HG03457 (cell line): ENCODE measurements around the gene OBI1.

Experiments
- ATAC-seq: cut with Tn5 transposase; IDR thresholded peaks from one replicate; pipeline ENCODE4 v1.9.1; 2021; ENCODE audit warnings: moderate number of reproducible peaks; ENCODE audit not compliant: unreplicated experiment

Gene OBI1

DNA sequence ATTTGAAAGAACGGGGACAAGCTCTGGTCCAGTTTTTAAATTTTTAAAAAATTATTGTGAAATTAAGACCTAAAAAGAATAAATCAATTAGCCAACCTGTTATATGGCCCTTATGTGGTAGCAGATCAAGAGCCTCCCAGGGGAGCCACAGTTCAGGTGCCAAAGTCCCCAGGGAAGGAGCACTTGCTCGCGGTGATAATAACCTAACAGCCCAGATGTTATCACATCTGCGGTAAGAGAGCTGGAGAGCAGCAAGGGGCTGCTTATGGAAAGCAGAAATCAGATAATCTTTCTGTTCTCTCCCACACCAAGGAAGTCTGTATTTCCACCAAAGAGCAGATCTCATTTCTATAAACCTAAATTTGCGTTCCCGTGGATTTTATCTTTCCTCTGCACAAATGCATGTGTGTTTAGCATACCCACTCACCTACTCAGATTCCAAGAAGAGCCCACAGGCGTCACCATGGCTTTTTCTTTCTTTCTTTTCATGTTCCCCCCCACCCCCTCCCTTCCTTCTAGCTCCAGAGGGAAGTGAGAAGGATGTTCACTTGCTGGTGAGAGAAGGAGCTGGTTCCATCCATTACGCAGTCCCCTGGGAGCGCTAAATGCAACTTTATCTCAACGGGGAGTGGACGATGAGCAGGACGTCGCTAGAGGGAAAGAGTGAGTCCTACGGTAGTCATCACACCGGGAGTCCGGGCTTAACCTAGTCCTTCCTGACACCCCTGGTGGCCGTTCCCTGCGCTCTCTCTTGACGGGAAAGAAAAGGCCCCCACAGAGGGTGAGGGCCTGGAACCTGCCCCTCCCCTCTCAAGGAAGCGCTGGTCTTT, 54.0 kb downstream of the OBI1 start:
- ATAC-seq, result no peak

DNA sequence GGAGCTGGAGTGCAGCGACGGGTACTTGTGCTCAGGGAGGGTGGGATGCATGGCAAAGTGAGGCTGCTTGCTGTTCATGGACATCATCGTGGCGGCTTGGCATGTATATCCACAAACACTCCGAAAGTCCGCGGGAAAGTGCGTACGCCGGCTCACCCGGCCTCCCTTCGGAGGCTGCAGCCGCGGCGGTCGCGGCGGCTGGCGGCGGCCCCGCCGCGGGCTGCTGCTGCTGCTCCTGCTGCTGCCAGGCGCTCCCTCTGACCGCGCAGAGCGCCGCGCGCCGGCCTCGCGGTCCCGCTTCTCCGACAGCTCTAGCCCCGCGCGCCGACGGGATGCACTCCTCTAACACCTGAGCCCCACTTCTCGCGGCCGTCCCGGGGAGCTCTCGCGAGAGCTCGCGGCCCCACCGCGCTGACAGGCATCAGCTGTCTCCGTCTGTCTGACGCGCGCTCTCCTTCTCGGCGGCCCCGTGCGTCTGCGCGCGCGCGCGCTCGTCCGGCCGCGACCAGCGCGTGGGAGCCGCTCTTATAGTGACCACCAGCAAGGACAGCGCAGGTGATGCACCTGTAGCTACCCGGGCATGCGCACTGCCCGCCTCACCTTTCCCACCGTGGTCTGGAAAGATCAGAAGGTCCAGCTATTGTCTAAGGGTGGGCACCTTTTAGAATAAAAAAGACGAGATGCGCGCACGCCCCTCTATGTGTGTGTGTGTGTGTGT, 55.6 kb downstream of the OBI1 start, which contains the start of gene POU4F1:
TSS of gene POU4F1 (minus strand) at position 313 of the 718 bp plus-strand sequence. CDS start at position 87, 226 bp downstream.
- peak; percentile 87 for ATAC-seq

DNA sequence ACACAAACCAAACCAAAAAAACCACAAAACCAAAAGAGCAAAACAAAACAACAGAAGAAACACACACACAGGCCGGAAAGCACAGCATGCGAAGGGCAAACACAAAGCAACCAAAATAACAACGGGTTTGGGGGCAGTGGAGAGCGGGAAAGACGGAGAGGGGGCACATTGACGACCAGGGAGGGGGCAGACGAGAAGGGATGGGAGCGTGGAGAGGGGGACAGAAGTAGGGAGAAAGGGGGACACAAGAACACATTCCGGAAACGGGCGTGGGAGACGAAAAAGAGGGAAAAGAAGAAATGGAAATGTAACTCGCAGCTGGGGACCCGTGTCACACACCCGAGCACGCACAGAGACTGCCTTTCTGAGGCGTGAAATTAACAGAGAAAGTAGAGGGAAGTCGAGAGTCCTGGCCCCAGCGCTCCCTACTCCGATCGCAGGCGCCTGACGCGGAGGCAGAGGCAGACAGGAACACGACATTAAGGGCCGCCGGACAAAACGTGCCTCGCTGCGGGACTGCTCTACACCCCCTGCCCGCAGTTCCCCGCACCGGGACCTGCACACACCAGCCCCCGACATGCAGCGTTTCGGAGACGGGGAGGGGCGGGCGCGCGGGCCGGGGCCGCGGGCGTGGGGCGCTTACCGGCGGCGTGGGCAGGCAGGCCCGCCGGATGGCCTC, 56.3 kb downstream of the OBI1 start:
- ATAC-seq, result peak; percentile 25

DNA sequence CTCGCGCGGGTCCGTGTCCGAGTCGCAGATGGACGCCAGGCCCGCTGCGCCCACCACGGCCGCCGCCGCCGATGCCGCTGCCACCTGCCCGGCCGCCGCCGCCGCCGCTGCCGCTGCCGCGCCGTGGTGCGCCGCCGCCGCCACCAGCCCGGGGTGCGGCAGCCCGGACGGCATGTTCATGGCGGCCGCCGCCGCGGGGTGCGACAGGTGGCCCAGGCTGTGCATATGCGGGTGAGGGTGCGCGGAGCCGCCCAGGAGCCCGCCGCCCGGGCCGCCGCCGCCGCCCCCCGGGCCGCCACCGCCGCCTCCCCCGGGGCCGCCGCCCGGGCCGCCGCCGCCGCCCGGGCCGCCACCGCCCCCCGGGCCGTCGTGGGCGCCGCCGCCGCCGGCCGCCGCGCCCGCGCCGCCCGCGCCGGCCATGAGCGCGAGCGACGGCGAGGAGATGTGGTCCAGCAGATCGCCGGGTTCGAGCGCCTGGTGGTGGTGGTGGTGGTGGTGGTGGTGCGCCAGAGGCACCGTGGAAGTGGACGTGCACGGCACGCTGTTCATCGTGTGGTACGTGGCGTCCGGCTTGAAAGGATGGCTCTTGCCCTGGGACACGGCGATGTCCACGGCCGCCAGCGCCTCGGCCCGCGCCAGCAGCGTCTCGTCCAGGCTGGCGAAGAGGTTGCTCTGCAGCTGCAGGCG, 56.9 kb downstream of the OBI1 start:
- ATAC-seq, result no peak

DNA sequence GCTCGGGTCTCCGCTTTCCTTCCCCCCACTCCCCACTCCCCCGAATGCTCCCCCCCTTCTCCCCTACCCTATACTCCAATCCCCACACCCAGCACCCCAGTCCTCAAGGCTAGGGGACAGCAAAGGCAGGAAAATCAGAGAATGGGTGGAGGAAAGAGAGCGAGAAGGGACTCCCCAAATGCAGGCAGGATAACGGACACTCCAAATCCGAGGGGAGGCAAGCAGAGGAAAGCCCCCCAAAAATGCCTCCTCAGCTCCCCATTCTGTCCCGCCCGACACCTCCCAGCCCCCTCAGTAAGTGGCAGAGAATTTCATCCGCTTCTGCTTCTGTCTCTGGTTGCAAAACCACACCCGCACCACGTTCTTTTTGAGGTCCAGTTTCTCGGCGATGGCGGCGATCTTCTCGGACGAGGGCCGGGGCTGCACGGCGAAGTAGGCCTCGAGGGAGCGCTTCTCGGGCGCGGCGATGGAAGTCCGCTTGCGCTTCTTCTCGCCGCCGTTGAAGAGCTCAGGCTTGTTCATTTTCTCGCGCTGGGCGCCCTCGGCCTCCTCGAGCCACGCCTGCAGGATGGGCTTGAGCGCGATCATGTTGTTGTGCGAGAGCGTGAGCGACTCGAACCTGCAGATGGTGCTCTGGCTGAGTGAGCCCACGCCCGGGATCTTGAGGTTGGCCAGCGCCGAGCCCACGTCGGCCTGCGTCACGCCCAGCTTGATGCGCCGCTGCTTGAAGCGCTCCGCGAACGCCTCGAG, 57.7 kb downstream of the OBI1 start:
- no peak for ATAC-seq

DNA sequence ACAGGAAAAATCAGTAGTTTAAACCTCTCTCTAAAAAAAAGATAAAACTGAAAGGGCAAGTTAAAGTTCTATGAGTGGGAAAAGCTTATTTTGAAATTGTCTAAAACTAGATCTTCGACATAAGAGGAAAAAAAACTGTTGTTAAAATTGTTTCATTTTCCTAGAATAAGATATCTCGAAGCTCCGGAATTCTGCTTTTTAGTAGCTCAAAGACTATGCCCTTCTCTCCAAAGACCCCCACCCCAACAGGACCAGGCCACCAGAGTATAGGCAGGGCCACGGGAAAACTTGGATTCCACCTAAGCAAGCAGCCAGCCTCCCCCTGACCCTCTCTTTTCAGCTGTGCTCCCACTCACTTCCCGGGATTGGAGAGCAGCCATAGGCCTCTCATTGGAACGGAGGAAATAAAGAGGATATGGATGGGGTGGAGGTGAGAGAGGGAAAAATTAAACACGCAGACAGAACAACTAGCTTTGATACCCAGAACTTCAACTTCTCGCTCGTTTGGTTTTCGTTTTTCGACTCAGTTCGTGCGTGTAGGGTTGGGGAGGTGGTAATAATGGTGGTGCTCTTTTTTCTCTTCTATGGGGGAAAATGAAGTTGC, 58.6 kb downstream of the OBI1 start:
- no peak for ATAC-seq

DNA sequence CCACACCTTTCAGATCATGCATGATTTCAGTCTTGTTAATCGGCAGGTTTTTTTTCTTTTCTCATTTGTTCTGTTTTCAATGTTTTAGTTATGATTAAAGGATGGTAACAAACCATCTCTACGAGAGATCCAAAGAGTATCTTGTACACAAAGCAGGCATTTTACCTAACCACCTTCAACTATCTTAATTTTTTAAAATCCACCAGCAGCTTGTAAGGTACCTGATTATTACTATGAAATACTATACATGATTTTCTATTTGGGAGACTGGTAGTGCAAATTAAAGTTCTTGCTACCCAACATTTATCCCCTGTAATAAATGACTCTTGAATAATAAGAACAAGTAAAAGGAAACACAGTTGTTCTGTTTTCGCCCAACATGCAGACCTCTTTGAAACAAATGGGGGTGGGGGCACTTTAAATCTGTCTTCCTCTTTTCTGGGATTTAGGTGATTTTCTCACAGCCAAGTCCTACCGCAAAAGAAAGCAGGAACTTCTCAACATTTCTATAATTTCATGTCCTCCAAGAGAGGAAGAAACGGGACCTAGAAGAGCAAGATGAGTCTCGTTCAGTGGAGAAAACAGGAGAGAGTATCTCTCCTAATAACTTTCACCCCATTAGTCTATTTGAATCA, 59.2 kb downstream of the OBI1 start:
- ATAC-seq, result no peak

DNA sequence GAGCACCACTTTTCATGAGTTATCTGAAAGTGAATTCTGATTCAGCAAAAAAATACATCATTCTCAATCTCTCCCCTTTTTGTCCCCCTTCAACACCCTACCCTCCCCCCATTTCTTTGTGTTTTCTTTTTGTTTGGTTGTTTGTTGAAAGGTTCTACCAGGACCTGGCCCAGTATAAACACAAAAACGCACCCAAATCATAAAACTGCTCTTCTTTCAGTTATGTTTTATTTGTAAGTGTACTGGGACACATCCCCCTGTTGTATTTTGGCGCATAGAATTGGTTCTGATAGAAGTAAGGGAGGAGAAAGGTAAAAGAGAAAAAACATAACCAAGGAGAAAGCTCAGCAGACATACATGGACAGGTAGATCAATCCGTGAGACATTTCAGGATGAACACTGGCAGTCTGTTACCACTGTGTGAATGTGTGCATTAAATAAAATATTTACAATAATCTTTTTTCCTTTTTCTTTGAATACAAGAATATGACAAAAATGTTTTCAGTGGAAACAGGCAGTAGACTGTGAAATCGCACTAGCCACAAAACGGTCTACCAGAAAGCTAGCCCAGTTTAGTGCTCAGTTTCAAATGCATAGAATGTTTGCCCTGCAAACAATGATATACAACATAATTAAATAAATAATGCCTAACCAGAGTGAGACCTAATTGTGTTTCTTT, 59.9 kb downstream of the OBI1 start:
- ATAC-seq, result no peak

DNA sequence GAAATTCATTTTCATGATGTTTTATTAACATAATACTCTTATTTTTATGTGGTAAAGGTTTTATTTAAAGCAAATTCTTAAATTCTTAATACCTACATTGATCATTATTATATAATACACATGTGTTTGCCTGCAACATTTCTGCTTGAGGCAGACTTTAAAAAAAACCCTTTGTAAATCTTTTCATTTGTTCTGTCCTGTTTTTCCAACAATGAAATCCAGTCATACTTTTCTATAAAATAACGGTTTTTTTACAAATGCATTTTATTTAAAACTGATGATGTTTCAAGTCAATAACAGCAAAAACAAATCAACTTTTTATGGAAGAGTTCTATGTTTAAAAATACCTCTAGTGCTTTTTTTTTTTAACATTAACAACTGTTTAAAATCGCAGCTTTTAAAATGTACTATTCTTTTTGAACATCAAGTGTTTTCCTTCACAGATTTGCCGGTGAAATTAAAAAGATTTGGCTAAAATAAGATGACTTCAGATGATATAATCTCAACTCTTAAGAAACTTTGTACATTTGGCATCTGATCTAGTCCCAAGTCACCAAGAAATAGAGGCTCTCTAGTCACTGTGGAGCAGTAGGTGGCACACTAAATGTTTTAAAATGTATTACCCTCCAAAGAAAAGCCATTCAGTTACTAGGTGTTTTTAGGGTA, 60.7 kb downstream of the OBI1 start:
- no peak for ATAC-seq

DNA sequence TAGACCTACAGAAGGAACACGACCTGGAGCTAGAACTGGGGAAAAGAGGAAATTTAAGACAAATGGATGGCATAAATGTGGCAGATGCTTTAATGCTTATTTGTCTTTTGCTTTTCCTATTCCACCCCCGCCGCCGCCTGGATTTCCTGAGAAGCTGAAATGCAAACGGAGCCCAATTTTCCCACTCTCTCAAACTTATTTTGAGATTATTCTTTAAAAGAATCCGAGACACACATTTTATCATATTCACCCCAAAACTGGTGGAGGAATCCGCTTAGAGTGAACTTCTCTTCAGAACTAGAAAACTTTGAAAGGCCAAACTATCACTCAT, 61.4 kb downstream of the OBI1 start:
- no peak for ATAC-seq

DNA sequence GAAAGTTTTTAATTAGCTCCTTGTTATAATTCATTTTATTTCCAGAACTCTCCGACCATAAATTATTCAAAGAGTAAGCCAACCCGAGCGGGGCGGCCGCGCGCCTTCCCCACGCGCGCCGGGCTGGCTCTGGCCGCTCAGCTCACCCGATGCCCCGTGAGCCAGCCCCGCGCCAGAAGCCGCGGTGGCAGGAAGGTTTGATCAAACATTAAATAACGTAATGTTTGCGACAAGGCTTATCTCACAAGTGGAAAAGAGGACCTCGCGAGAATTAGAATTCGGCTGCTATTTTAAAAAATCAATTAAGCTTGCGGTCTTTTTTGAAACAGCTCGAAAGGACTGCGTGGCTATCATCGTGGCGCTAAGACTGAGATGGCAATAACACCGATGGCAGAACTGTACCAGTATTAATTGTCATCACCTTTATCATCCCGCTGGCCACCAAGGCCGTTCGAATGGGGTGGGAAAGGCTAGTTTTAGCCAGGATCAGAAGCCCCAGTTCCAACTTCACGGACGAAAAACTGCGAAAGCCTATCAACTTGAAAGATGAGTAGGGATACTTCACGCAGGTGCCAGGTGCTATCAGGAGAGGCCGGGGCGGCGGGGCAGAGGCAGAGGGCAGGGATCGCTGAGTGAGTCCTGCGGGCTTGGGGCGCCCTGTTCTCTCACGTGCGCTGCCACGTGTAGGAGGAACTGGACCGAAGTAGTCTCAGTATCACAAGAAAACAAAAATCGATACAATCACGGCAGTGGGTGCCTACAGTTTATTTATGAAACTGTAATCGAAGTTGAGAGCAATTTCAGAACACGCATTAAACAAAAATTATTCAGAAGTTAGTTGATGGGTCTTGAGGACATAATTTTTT, 62.0 kb downstream of the OBI1 start:
- ATAC-seq, result no peak

DNA sequence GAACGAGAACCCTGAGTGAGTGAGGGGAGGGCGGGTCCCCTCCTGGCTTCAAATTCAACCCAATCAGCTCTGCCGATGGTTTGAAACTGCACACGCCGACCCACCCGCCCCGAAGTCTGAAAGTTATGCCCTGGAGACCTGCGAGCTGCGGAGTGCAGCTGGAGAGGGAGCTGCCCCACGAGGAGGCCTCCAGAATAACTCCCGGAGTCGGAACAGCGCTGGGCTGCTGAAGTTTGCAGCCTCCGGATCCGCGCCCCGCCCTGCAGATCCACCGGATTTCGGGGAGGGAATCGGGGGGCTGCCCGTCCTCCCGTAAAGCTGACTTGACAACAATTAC, 62.6 kb downstream of the OBI1 start:
- no peak for ATAC-seq

DNA sequence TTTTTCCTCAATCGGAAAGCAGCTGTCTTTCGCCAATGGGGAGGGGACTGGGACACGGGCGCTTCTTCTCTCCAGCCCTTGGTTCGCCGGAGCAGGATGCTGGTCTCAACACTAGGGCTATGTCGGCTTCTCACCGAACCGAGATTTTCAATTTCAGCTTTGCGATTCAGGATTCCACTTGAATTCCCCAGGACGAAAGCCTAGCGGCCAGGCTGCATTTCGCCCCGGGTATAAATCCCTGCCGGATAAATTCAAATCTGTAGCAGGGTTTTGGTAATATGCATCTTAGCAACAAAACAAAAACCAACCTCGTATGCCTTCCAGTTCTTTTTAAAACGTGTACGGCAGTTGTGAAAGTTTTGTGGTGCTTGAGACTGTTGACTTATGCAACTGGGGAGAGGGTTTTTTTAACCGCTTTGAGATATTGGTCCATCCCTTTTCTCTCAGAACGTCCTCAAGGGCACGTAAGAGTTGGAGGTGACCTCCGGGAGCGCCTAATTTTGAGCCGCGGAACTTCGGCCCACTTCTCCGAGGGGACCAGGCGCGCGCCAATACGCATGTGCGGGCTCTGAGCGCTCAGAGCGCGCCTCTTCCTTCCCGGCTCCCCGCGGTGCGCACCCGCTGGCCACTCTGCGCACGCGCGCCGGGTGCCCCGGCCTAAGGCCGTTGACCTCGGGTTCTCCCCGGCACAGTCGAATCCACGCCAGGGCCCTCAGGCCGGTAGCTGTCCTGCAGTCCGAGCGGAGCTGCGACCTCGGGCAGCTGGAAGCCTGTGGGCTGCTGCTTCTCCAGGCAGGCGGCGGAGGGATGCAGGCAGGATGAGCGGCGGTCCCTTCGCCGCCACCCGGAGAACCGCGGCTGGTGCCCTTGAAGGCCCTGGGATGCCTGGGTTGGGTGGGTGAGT, 63.2 kb downstream of the OBI1 start:
- no peak for ATAC-seq

DNA sequence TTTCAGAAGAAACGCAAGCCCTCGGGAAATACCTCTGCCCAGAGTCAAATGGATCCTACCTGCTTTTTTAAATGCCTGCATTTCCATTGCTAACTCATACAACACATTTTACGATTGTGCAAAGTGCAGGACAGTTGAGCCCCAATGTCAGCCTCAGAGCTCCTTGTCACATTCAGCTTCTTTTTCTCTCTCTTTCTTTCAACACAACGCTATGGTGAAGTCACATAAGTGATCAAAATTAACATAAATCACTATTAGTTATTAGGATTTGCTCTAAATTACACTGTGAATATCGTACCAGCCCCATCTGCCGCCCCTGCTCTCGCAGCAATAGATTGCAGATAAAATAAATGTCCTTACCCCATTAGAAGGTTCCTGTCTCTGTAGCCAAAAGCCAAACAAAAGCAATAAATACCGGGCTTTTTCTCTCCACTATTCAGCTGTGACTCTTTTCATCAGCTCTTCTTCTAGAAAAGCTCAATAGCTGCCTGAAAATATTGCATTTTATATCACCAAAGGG, 64.4 kb downstream of the OBI1 start:
- no peak for ATAC-seq

DNA sequence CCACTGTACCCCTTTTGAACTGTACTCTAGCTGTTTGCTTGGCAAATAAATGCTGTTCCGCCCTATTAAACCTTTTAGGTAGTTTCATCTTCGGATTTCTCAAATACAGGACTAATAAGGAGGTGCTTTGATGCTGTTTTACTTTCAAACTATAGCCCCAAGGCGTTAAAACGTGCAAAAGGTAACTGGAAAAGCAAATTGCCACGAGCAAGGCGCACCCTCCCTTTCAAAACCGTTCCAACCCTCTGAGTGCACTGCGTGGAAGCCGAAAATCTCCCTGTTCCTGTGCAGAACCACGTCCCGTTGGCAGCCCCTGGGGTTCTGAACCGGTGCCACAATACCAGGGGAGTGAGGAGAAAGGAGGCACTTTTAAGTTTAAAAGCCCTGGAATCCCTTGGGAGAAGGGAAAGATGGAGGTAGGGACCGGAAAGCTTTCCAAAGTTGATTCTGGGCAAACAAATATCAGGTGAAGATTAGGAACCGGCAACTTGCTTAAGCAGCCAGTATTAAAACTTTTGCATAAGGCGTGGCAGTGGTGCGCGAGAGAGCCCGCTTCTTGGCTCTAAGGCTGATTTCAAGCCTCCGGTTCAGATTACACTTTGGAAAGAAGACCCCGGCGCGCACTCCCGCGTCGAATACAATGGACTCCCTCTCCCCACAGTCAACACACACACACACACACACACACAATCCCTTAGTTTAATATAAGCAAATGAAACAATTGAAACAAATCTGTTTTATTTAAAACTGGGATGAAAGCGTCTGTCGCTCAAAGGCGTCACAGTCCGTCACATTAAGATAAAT, 65.1 kb downstream of the OBI1 start:
- no peak for ATAC-seq

DNA sequence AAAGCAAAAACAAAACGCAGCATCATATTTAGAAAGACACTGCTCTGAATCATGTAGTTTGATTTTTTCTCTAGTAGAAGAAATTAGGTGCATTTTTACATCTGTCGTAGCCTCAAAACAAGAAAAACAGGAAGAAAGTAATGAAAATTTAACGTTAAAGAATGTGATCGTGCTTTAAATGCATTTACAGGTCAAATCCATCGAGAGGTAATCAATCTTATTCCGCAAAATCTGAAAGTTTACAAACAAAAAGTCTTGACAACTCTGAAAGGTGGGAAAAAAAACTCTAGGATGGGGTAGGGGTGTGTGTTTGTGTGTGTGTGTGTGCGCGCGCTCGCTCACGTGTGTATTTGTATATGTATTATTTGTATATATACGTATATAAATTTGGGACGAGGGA, 65.8 kb downstream of the OBI1 start:
- ATAC-seq, result no peak
